GM23338 (cell line): ENCODE results near the gene CIPC. TPM values are rescaled to one million over a fixed set of nuclear protein-coding genes. Genes with fewer than 3 reads are reported as not detected.

Experiments
- ATAC-seq: fragments of 200-7000 bp; cut with Tn5 transposase; 3 replicates; pipeline ENCODE4 v1.9.1; 2020
- DNase-seq: peaks from one replicate; pipeline ENCODE4 v3.0.0-alpha.2; 2015; ENCODE audit warnings: low spot score
- H2AFZ ChIP-seq: fragments of 200-600 bp; sonication (generic); 2 replicates; pipeline ENCODE4 v1.8.0; 2016; ENCODE audit warnings: antibody characterized with exemption, mild to moderate bottlenecking, moderate library complexity
- H3F3A ChIP-seq: fragments of 200-600 bp; sonication (generic); replicated peaks from 2 replicates; pipeline ENCODE4 v1.8.0; 2017; ENCODE audit warnings: antibody characterized with exemption, mixed run types, low read depth
- H3K27ac ChIP-seq: fragments of 200-600 bp; sonication (generic); 2 replicates; pipeline ENCODE4 v1.6.1; 2016; ENCODE audit warnings: low read depth
- H3K27me3 ChIP-seq: fragments of 200-600 bp; sonication (generic); 2 replicates; pipeline ENCODE4 v1.8.0; 2016; ENCODE audit warnings: mild to moderate bottlenecking, mixed run types, moderate library complexity; ENCODE audit not compliant: insufficient read depth
- H3K36me3 ChIP-seq: fragments of 200-600 bp; sonication (generic); 2 replicates; pipeline ENCODE4 v1.8.0; 2016; ENCODE audit warnings: mild to moderate bottlenecking; ENCODE audit not compliant: insufficient read depth
- H3K4me1 ChIP-seq: fragments of 200-600 bp; sonication (generic); 2 replicates; pipeline ENCODE4 v1.8.0; 2016; ENCODE audit warnings: mild to moderate bottlenecking, moderate library complexity; ENCODE audit not compliant: insufficient read depth
- H3K4me2 ChIP-seq: fragments of 200-600 bp; sonication (generic); 2 replicates; pipeline ENCODE4 v1.7.1; 2017; ENCODE audit warnings: mixed run types
- H3K4me3 ChIP-seq: fragments of 200-600 bp; sonication (generic); 2 replicates; pipeline ENCODE4 v1.6.1; 2016; ENCODE audit warnings: mixed run types
- H3K79me2 ChIP-seq: fragments of 200-600 bp; sonication (generic); replicated peaks from 2 replicates; pipeline ENCODE4 v1.8.0; 2017; ENCODE audit warnings: mild to moderate bottlenecking; ENCODE audit not compliant: insufficient read depth
- H3K9me2 ChIP-seq: fragments of 200-600 bp; sonication (generic); 2 replicates; pipeline ENCODE4 v1.8.0; 2017; ENCODE audit not compliant: insufficient read depth
- H4K20me1 ChIP-seq: fragments of 200-600 bp; sonication (generic); replicated peaks from 2 replicates; pipeline ENCODE4 v1.8.0; 2017; ENCODE audit warnings: mild to moderate bottlenecking; ENCODE audit not compliant: insufficient read depth
- H3K27ac Mint-ChIP-seq: 2 replicates; pipeline ENCODE4 v1.8.0; 2020; ENCODE audit warnings: inconsistent platforms, mild to moderate bottlenecking, moderate library complexity, mixed read lengths
- H3K27me3 Mint-ChIP-seq: 3 replicates; pipeline ENCODE4 v1.8.0; 2022; ENCODE audit warnings: low read depth, mild to moderate bottlenecking, moderate library complexity, mixed read lengths, inconsistent platforms; ENCODE audit not compliant: insufficient read depth, poor library complexity
- H3K36me3 Mint-ChIP-seq: 3 replicates; pipeline ENCODE4 v1.8.0; 2021; ENCODE audit warnings: low read depth, mild to moderate bottlenecking, inconsistent platforms, moderate library complexity, mixed read lengths
- H3K4me1 Mint-ChIP-seq: 3 replicates; pipeline ENCODE4 v1.8.0; 2020; ENCODE audit warnings: mild to moderate bottlenecking, inconsistent platforms, mixed read lengths
- H3K4me3 Mint-ChIP-seq: 3 replicates; pipeline ENCODE4 v1.8.0; 2021; ENCODE audit warnings: moderate library complexity, mild to moderate bottlenecking, inconsistent platforms, mixed read lengths
- H3K9me3 Mint-ChIP-seq: 3 replicates; pipeline ENCODE4 v1.8.0; 2020; ENCODE audit warnings: moderate library complexity, mild to moderate bottlenecking, inconsistent platforms, mixed read lengths
- CREB1 ChIP-seq: fragments of 250-450 bp; sonication (Bioruptor Pico); IDR thresholded peaks from 2 replicates; pipeline ENCODE4 v1.5.0; 2020; ENCODE audit warnings: low read depth, mild to moderate bottlenecking, moderate library complexity
- ETS1 ChIP-seq: IDR thresholded peaks from 2 replicates; pipeline ENCODE4 v1.6.1; 2016; ENCODE audit warnings: antibody characterized with exemption
- EZH2 ChIP-seq: fragments of 200-600 bp; sonication (generic); IDR thresholded peaks from one replicate; pipeline ENCODE4 v1.8.0; 2017; ENCODE audit warnings: antibody characterized with exemption, mild to moderate bottlenecking, low read depth; ENCODE audit not compliant: unreplicated experiment
- EZH2phosphoT487 ChIP-seq: fragments of 200-600 bp; sonication (generic); IDR thresholded peaks from one replicate; pipeline ENCODE4 v1.8.1; 2018; ENCODE audit warnings: antibody characterized with exemption; ENCODE audit not compliant: unreplicated experiment
- JUNB ChIP-seq: IDR thresholded peaks from one replicate; pipeline ENCODE4 v1.6.1; 2016; ENCODE audit warnings: antibody characterized with exemption; ENCODE audit not compliant: unreplicated experiment
- NANOG ChIP-seq: IDR thresholded peaks from 2 replicates; pipeline ENCODE4 v1.6.1; 2016; ENCODE audit warnings: antibody characterized with exemption, borderline replicate concordance
- POLR2AphosphoS5 ChIP-seq: IDR thresholded peaks from 2 replicates; pipeline ENCODE4 v1.6.1; 2016; ENCODE audit warnings: antibody characterized with exemption, low read depth
- STAT1 ChIP-seq: IDR thresholded peaks from one replicate; pipeline ENCODE4 v1.6.1; 2016; ENCODE audit warnings: antibody characterized with exemption; ENCODE audit not compliant: unreplicated experiment
- ZNF114 ChIP-seq: fragments of 250-450 bp; sonication (Bioruptor Pico); IDR thresholded peaks from 2 replicates; pipeline ENCODE4 v1.5.0; 2020; ENCODE audit warnings: mild to moderate bottlenecking, moderate library complexity
- ZNF331 ChIP-seq: fragments of 250-450 bp; sonication (Bioruptor Pico); IDR thresholded peaks from 2 replicates; pipeline ENCODE4 v1.5.0; 2020; ENCODE audit warnings: low read depth, mild to moderate bottlenecking, moderate library complexity
- polyA plus RNA-seq: library from polyadenylated mRNA; unstranded; fragments of >200 nt; fragmentation: Nextera tagmentation; extraction: Ambion mirVana; gene quantifications from 2 replicates; pipeline ENCODE4 v1.2.1, GENCODE V29; 2016
- total RNA-seq: library from RNA; depleted of rRNA; stranded (reverse); fragments of >200 nt; shearing (Covaris generic); gene quantifications from 2 replicates; pipeline ENCODE4 v1.2.3, GENCODE V29; 2014
- TF ChIP-seq, protein P1 (sequence below): fragments of 250-450 bp; sonication (Bioruptor Pico); IDR thresholded peaks from 2 replicates; pipeline ENCODE4 v1.5.0; 2020; ENCODE audit warnings: mild to moderate bottlenecking, moderate library complexity
- TF ChIP-seq, protein P2 (sequence below), 2 experiments: fragments of 200-600 bp in 1 of 2; sonication (generic) in 1 of 2; conservative IDR thresholded peaks; 2 replicates each; pipeline versions ENCODE4 v1.5.1 to v1.6.1; 2016 to 2017; ENCODE audit warnings: antibody characterized with exemption in 2 of 2, low read depth in 2 of 2, mild to moderate bottlenecking in 2 of 2, moderate library complexity in 1 of 2
- TF ChIP-seq, protein P3 (sequence below): IDR thresholded peaks from one replicate; pipeline ENCODE4 v1.6.1; 2018; ENCODE audit warnings: antibody characterized with exemption; ENCODE audit not compliant: unreplicated experiment

Gene CIPC
- total and polyA plus RNA-seq, 2 experiments from 2014 or later: 8.1 to 36.9 TPM

DNA sequence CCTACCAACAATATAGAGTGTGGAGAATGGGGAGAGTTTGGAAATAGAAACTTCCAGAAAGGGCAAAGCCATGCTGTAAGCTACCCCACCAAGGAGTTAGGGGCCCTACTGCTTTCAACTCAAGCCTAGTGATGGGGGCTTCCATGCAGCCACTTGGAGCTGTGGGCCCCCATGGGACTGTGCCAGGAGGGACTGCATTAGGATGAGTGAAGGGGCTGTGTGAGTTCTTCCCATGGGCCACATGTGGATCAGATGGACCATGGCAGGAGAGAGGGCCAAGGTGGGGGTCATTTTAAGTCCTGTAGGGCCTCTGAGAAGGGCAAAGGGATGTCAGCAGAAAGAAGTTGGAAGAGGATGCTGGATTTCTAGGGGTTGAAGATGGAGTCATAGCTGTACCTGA is 23.1 kb upstream of the CIPC start:
- H3K9me2 ChIP-seq: no peaks in the 10 kb centered on the region
- H3K27ac Mint-ChIP-seq: no peak overlapping the region
- no peak overlapping the region for H3K27ac ChIP-seq
- peaks cover 26% of the 10 kb centered on the region for H3K4me1 ChIP-seq
- H3K27me3 ChIP-seq: no peaks in the 10 kb centered on the region
- H3K79me2 ChIP-seq: no peaks in the 10 kb centered on the region
- H3K9me3 Mint-ChIP-seq: 0 out of 3 replicates have a peak, but pooled peaks cover 3% of the 10 kb centered on the region
- H2AFZ ChIP-seq: no peak overlapping the region
- no peaks in the 10 kb centered on the region; the same call in 1 of the 2 replicates for H3F3A ChIP-seq
- no peaks in the 10 kb centered on the region for H3K36me3 Mint-ChIP-seq
- TF ChIP-seq POLR2AphosphoS5 (no peak), ETS1 (no peak), NANOG (no peak), ZNF114 (CRISPR knock-in tag) (no peak), STAT1 (no peak), JUNB (no peak), CREB1 (CRISPR knock-in tag) (no peak), EZH2phosphoT487 (no peak), ZNF331 (CRISPR knock-in tag) (no peak), EZH2 (no peak)
- TF ChIP-seq, protein P1, sequence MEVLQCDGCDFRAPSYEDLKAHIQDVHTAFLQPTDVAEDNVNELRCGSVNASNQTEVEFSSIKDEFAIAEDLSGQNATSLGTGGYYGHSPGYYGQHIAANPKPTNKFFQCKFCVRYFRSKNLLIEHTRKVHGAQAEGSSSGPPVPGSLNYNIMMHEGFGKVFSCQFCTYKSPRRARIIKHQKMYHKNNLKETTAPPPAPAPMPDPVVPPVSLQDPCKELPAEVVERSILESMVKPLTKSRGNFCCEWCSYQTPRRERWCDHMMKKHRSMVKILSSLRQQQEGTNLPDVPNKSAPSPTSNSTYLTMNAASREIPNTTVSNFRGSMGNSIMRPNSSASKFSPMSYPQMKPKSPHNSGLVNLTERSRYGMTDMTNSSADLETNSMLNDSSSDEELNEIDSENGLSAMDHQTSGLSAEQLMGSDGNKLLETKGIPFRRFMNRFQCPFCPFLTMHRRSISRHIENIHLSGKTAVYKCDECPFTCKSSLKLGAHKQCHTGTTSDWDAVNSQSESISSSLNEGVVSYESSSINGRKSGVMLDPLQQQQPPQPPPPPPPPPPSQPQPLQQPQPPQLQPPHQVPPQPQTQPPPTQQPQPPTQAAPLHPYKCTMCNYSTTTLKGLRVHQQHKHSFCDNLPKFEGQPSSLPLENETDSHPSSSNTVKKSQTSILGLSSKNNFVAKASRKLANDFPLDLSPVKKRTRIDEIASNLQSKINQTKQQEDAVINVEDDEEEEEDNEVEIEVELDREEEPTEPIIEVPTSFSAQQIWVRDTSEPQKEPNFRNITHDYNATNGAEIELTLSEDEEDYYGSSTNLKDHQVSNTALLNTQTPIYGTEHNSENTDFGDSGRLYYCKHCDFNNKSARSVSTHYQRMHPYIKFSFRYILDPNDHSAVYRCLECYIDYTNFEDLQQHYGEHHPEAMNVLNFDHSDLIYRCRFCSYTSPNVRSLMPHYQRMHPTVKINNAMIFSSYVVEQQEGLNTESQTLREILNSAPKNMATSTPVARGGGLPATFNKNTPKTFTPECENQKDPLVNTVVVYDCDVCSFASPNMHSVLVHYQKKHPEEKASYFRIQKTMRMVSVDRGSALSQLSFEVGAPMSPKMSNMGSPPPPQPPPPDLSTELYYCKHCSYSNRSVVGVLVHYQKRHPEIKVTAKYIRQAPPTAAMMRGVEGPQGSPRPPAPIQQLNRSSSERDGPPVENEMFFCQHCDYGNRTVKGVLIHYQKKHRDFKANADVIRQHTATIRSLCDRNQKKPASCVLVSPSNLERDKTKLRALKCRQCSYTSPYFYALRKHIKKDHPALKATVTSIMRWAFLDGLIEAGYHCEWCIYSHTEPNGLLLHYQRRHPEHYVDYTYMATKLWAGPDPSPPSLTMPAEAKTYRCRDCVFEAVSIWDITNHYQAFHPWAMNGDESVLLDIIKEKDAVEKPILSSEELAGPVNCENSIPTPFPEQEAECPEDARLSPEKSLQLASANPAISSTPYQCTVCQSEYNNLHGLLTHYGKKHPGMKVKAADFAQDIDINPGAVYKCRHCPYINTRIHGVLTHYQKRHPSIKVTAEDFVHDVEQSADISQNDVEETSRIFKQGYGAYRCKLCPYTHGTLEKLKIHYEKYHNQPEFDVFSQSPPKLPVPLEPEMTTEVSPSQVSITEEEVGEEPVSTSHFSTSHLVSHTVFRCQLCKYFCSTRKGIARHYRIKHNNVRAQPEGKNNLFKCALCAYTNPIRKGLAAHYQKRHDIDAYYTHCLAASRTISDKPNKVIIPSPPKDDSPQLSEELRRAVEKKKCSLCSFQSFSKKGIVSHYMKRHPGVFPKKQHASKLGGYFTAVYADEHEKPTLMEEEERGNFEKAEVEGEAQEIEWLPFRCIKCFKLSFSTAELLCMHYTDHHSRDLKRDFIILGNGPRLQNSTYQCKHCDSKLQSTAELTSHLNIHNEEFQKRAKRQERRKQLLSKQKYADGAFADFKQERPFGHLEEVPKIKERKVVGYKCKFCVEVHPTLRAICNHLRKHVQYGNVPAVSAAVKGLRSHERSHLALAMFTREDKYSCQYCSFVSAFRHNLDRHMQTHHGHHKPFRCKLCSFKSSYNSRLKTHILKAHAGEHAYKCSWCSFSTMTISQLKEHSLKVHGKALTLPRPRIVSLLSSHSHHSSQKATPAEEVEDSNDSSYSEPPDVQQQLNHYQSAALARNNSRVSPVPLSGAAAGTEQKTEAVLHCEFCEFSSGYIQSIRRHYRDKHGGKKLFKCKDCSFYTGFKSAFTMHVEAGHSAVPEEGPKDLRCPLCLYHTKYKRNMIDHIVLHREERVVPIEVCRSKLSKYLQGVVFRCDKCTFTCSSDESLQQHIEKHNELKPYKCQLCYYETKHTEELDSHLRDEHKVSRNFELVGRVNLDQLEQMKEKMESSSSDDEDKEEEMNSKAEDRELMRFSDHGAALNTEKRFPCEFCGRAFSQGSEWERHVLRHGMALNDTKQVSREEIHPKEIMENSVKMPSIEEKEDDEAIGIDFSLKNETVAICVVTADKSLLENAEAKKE: no peak
- TF ChIP-seq, protein P2, sequence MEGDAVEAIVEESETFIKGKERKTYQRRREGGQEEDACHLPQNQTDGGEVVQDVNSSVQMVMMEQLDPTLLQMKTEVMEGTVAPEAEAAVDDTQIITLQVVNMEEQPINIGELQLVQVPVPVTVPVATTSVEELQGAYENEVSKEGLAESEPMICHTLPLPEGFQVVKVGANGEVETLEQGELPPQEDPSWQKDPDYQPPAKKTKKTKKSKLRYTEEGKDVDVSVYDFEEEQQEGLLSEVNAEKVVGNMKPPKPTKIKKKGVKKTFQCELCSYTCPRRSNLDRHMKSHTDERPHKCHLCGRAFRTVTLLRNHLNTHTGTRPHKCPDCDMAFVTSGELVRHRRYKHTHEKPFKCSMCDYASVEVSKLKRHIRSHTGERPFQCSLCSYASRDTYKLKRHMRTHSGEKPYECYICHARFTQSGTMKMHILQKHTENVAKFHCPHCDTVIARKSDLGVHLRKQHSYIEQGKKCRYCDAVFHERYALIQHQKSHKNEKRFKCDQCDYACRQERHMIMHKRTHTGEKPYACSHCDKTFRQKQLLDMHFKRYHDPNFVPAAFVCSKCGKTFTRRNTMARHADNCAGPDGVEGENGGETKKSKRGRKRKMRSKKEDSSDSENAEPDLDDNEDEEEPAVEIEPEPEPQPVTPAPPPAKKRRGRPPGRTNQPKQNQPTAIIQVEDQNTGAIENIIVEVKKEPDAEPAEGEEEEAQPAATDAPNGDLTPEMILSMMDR (conservative IDR thresholded peaks at IDR 0.05; ENCODE audit: low read depth in 2 of 2): no peak
- TF ChIP-seq, protein P3, sequence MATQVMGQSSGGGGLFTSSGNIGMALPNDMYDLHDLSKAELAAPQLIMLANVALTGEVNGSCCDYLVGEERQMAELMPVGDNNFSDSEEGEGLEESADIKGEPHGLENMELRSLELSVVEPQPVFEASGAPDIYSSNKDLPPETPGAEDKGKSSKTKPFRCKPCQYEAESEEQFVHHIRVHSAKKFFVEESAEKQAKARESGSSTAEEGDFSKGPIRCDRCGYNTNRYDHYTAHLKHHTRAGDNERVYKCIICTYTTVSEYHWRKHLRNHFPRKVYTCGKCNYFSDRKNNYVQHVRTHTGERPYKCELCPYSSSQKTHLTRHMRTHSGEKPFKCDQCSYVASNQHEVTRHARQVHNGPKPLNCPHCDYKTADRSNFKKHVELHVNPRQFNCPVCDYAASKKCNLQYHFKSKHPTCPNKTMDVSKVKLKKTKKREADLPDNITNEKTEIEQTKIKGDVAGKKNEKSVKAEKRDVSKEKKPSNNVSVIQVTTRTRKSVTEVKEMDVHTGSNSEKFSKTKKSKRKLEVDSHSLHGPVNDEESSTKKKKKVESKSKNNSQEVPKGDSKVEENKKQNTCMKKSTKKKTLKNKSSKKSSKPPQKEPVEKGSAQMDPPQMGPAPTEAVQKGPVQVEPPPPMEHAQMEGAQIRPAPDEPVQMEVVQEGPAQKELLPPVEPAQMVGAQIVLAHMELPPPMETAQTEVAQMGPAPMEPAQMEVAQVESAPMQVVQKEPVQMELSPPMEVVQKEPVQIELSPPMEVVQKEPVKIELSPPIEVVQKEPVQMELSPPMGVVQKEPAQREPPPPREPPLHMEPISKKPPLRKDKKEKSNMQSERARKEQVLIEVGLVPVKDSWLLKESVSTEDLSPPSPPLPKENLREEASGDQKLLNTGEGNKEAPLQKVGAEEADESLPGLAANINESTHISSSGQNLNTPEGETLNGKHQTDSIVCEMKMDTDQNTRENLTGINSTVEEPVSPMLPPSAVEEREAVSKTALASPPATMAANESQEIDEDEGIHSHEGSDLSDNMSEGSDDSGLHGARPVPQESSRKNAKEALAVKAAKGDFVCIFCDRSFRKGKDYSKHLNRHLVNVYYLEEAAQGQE: no peak
- H3K4me3 ChIP-seq: no peak overlapping the region
- no peaks in the 10 kb centered on the region for H4K20me1 ChIP-seq
- H3K4me1 Mint-ChIP-seq: peaks cover 29% of the 10 kb centered on the region
- peaks cover 16% of the 10 kb centered on the region for H3K27me3 Mint-ChIP-seq
- no peak overlapping the region for H3K4me2 ChIP-seq
- H3K4me3 Mint-ChIP-seq: no peak overlapping the region
- H3K36me3 ChIP-seq: no peaks in the 10 kb centered on the region
- no peak for DNase-seq
- ATAC-seq: no peak
